Endothelial cell of umbilical vein (primary cell): ENCODE measurements around the gene CDH3.

Experiments used
- EZH2 ChIP-seq: IDR thresholded peaks from 2 replicates; pipeline ENCODE4 v1.6.1; 2012; ENCODE audit warnings: borderline replicate concordance, low read depth, mild to moderate bottlenecking, moderate library complexity, low read length, inconsistent platforms; ENCODE audit not compliant: severe bottlenecking
- FOS ChIP-seq: IDR thresholded peaks from 2 replicates; pipeline ENCODE4 v1.6.1; 2011; ENCODE audit warnings: mild to moderate bottlenecking, low read length, moderate library complexity, borderline replicate concordance; ENCODE audit not compliant: insufficient read depth
- GATA2 ChIP-seq: IDR thresholded peaks from 2 replicates; pipeline ENCODE4 v1.7.0; 2011; ENCODE audit warnings: low read depth, mild to moderate bottlenecking, moderate library complexity, mixed read lengths, low read length; ENCODE audit not compliant: insufficient read length, insufficient read depth
- MYC ChIP-seq: IDR thresholded peaks from one replicate; pipeline ENCODE4 v1.6.1; 2011; ENCODE audit warnings: mild to moderate bottlenecking, low read depth, low read length
- POLR2A ChIP-seq: IDR thresholded peaks from 2 replicates; pipeline ENCODE4 v1.6.1; 2012; ENCODE audit warnings: low read depth, mild to moderate bottlenecking, control low read depth, low read length
- POLR2AphosphoS5 ChIP-seq: IDR thresholded peaks from 2 replicates; pipeline ENCODE4 v1.6.1; 2012; ENCODE audit warnings: low read depth, mild to moderate bottlenecking, control low read depth, low read length, moderate library complexity; ENCODE audit not compliant: insufficient read depth
- TF ChIP-seq, protein P1 (sequence below), 2 donors: IDR thresholded peaks; 1 replicate in 1 of 2; 2 replicates in 1 of 2; pipeline ENCODE4 v1.5.1; 2011; ENCODE audit warnings: low read length in 2 of 2, mild to moderate bottlenecking in 2 of 2, moderate library complexity in 2 of 2, control low read depth in 1 of 2, inconsistent platforms in 1 of 2, low read depth in 1 of 2; ENCODE audit not compliant: insufficient read depth in 1 of 2; ENCODE audit errors: extremely low read depth in 1 of 2
- TF ChIP-seq, protein P2 (sequence below): IDR thresholded peaks from 2 replicates; pipeline ENCODE4 v1.6.1; 2011; ENCODE audit not compliant: insufficient read depth, insufficient read length

DNA sequence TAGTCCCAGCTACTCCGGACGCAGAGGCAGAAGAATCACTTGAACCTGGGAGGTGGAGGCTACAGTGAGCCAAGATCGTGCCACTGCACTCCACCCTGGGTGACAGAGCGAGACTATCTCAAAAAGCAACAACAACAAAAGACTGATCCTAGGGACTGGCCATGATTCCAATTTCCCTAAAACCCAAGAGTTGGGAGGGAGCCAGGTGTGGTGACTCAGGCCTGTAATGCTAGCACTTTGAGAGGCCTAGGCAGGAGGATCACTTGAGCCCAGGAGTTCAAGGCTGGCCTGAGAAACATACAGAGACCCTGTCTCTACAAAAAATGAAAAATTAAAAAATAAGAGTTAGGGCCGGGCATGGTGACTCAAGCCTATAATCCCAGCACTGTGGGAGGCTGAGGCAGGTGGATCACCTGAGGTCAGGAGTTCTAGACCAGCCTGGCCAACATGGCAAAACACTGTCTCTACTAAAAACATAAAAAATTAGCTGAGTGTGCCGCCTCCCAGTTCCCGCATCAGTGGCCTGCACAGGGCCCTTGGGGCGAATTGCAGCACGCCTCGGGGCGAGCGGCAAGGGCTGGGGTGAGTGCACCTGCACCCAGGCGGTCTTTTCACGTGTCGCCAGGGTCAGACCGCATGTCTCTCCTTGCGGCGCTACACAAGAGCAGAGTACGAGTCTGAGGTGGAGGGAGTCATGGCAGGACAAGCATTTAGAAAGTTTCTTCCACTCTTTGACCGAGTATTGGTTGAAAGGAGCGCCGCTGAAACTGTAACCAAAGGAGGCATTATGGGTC, 40.8 kb downstream of the CDH3 start:
- TF ChIP-seq POLR2AphosphoS5 (no peak), GATA2 (no peak), POLR2A (no peak), EZH2 (no peak), MYC (no peak), FOS (no peak)
- TF ChIP-seq, protein P1, sequence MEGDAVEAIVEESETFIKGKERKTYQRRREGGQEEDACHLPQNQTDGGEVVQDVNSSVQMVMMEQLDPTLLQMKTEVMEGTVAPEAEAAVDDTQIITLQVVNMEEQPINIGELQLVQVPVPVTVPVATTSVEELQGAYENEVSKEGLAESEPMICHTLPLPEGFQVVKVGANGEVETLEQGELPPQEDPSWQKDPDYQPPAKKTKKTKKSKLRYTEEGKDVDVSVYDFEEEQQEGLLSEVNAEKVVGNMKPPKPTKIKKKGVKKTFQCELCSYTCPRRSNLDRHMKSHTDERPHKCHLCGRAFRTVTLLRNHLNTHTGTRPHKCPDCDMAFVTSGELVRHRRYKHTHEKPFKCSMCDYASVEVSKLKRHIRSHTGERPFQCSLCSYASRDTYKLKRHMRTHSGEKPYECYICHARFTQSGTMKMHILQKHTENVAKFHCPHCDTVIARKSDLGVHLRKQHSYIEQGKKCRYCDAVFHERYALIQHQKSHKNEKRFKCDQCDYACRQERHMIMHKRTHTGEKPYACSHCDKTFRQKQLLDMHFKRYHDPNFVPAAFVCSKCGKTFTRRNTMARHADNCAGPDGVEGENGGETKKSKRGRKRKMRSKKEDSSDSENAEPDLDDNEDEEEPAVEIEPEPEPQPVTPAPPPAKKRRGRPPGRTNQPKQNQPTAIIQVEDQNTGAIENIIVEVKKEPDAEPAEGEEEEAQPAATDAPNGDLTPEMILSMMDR (IDR thresholded peaks at IDR 0.05; ENCODE audit: extremely low read depth in 1 of 2, insufficient read depth in 1 of 2, low read depth in 1 of 2, low read length in 2 of 2), result no peak
- TF ChIP-seq, protein P2, sequence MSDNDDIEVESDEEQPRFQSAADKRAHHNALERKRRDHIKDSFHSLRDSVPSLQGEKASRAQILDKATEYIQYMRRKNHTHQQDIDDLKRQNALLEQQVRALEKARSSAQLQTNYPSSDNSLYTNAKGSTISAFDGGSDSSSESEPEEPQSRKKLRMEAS, result no peak
